Thymus (tissue), 11 donors: ENCODE results near the gene ASIC2. TPM values are rescaled to one million over a fixed set of nuclear protein-coding genes. Genes with fewer than 3 reads are reported as not detected.

Experiments used
- DNase-seq, 9 donors: peaks; one replicate each; pipeline ENCODE4 v3.0.0-alpha.2; 2013; ENCODE audit warnings: low spot score in 9 of 9, low read depth in 6 of 9, missing footprints in 1 of 9
- H3K27ac ChIP-seq, 2 donors: one replicate each; pipeline ENCODE4 v1.5.1; 2013; ENCODE audit warnings: control low read depth in 1 of 2, low read depth in 1 of 2, low read length in 1 of 2, mild to moderate bottlenecking in 1 of 2, moderate library complexity in 1 of 2
- H3K27me3 ChIP-seq, 2 donors: one replicate each; pipeline ENCODE4 v1.5.1; 2013; ENCODE audit warnings: low read length in 1 of 2; ENCODE audit not compliant: control insufficient read depth in 2 of 2, insufficient read depth in 1 of 2
- H3K36me3 ChIP-seq, 2 donors: one replicate each; pipeline ENCODE4 v1.5.1; 2013; ENCODE audit warnings: low read length in 1 of 2, mild to moderate bottlenecking in 1 of 2, moderate library complexity in 1 of 2; ENCODE audit not compliant: control insufficient read depth in 2 of 2, insufficient read depth in 2 of 2
- H3K4me1 ChIP-seq, 2 donors: one replicate each; pipeline ENCODE4 v1.5.1; 2013; ENCODE audit warnings: low read length in 2 of 2; ENCODE audit not compliant: control insufficient read depth in 2 of 2, insufficient read depth in 2 of 2
- H3K4me3 ChIP-seq, 2 donors: one replicate each; pipeline ENCODE4 v1.5.1; 2013; ENCODE audit warnings: low read length in 2 of 2, control low read depth in 1 of 2, mild to moderate bottlenecking in 1 of 2
- H3K9me3 ChIP-seq, 2 donors: one replicate each; pipeline ENCODE4 v1.5.1; 2013; ENCODE audit warnings: low read length in 1 of 2, mild to moderate bottlenecking in 1 of 2; ENCODE audit not compliant: control insufficient read depth in 2 of 2, insufficient read depth in 1 of 2
- WGBS: extraction: QIAGEN DNeasy Blood & Tissue Kit; methylation state at CpG from one replicate; pipeline ENCODE4 v1.1.7; 2013; 5-methylcytosine and 5-hydroxymethylcytosine counted together
- polyA plus RNA-seq: library from polyadenylated mRNA; stranded (reverse); fragments of 200-250 nt; gene quantifications from one replicate; pipeline ENCODE4 v1.2.3, GENCODE V29; 2013
- total RNA-seq: library from RNA; stranded (reverse); fragments of 120-200 nt; gene quantifications from one replicate; pipeline ENCODE4 v1.2.4, GENCODE V29; 2013
- donor health status: healthy.

The ASIC2 gene
- total and polyA plus RNA-seq, 2 donors = 0.09 to 0.14 TPM

GRCh38 chr17:33227911-33228310 is 65.2 kb downstream of the ASIC2 start:
- Histone ChIP-seq H3K9me3 (no peaks in the 10 kb centered on the region), H3K27ac (no peak overlapping the region), H3K27me3 (no peaks in the 10 kb centered on the region), H3K36me3 (no peaks in the 10 kb centered on the region), H3K4me1 (no peaks in the 10 kb centered on the region), H3K4me3 (no peak overlapping the region)
- 87% methylated on average over 3 of the region's 3 CpGs for WGBS
- no peak for DNase-seq

- H3K4me3 ChIP-seq = no peak overlapping the region
- no peak for DNase-seq
- no peak overlapping the region for H3K27ac ChIP-seq
- H3K27me3 ChIP-seq = no peaks in the 10 kb centered on the region
- no peaks in the 10 kb centered on the region for H3K4me1 ChIP-seq
- H3K9me3 ChIP-seq = no peaks in the 10 kb centered on the region
- H3K36me3 ChIP-seq = no peaks in the 10 kb centered on the region
These were observed 67.1 kb downstream of the ASIC2 start for GRCh38 chr17:33225994-33226393.

GRCh38 chr17:33225509-33225908 is 67.6 kb downstream of the ASIC2 start:
- Histone ChIP-seq H3K36me3 (no peaks in the 10 kb centered on the region), H3K27ac (no peak overlapping the region), H3K27me3 (no peaks in the 10 kb centered on the region), H3K4me1 (no peaks in the 10 kb centered on the region), H3K4me3 (no peak overlapping the region), H3K9me3 (no peaks in the 10 kb centered on the region)
- WGBS = 78% methylated on average over 1 of the region's 1 CpG
- no peak for DNase-seq

GRCh38 chr17:33220036-33220435 is 73.1 kb downstream of the ASIC2 start:
- H3K9me3 ChIP-seq = no peaks in the 10 kb centered on the region
- peaks cover 0 to 3% of the 10 kb centered on the region in 2 donors for H3K27me3 ChIP-seq
- H3K4me1 ChIP-seq = no peaks in the 10 kb centered on the region
- no peak overlapping the region for H3K27ac ChIP-seq
- H3K4me3 ChIP-seq = no peak overlapping the region
- H3K36me3 ChIP-seq = no peaks in the 10 kb centered on the region
- WGBS = 83% methylated on average over 3 of the region's 3 CpGs
- no peak for DNase-seq

GRCh38 chr17:33218698-33219601 is 74.1 kb downstream of the ASIC2 start:
- Histone ChIP-seq H3K27ac (no peak overlapping the region), H3K4me1 (no peaks in the 10 kb centered on the region), H3K4me3 (no peak overlapping the region), H3K36me3 (no peaks in the 10 kb centered on the region), H3K9me3 (no peaks in the 10 kb centered on the region), H3K27me3 (peaks cover 0 to 3% of the 10 kb centered on the region in 2 donors)
- DNase-seq = no peak
- WGBS = 75% methylated on average over 12 of the region's 12 CpGs

- Histone ChIP-seq H3K27me3 (peaks cover 0 to 3% of the 10 kb centered on the region in 2 donors), H3K4me1 (no peaks in the 10 kb centered on the region), H3K27ac (no peak overlapping the region), H3K4me3 (no peak overlapping the region), H3K9me3 (no peaks in the 10 kb centered on the region), H3K36me3 (no peaks in the 10 kb centered on the region)
- DNase-seq = no peak
- WGBS = 79% methylated on average over 9 of the region's 9 CpGs
These were observed 75.2 kb downstream of the ASIC2 start for GRCh38 chr17:33217891-33218290.

GRCh38 chr17:33214996-33215395 is 78.1 kb downstream of the ASIC2 start:
- Histone ChIP-seq H3K27ac (no peak overlapping the region), H3K27me3 (peaks cover 0 to 2% of the 10 kb centered on the region in 2 donors), H3K9me3 (no peaks in the 10 kb centered on the region), H3K4me3 (no peak overlapping the region), H3K36me3 (no peaks in the 10 kb centered on the region), H3K4me1 (no peaks in the 10 kb centered on the region)
- 78% methylated on average over 2 of the region's 2 CpGs for WGBS
- DNase-seq = no peak

- DNase-seq = no peak
- Histone ChIP-seq H3K36me3 (no peaks in the 10 kb centered on the region), H3K27me3 (no peaks in the 10 kb centered on the region), H3K4me3 (no peak overlapping the region), H3K9me3 (no peaks in the 10 kb centered on the region), H3K4me1 (no peaks in the 10 kb centered on the region), H3K27ac (no peak overlapping the region)
- 48% methylated on average over 2 of the region's 2 CpGs for WGBS
These were observed 82.8 kb downstream of the ASIC2 start for GRCh38 chr17:33210285-33210684.

GRCh38 chr17:33209671-33210070 is 83.4 kb downstream of the ASIC2 start:
- WGBS = 21% methylated on average over 2 of the region's 2 CpGs
- DNase-seq = no peak

More at GRCh38 chr17:33209671-33210070, 83.4 kb downstream of the ASIC2 start:
- H3K27me3 ChIP-seq = no peaks in the 10 kb centered on the region
- H3K4me3 ChIP-seq = no peak overlapping the region
- H3K4me1 ChIP-seq = no peaks in the 10 kb centered on the region
- H3K27ac ChIP-seq = no peak overlapping the region
- no peaks in the 10 kb centered on the region for H3K36me3 ChIP-seq
- H3K9me3 ChIP-seq = no peaks in the 10 kb centered on the region
